Measurements from ENCODE around the gene SOX6. TPM values are rescaled to one million over a fixed set of nuclear protein-coding genes. Genes with fewer than 3 reads are reported as not detected.

Gene SOX6
- total RNA-seq, 1 donor from 2014 or later, result 7.6 TPM

DNA sequence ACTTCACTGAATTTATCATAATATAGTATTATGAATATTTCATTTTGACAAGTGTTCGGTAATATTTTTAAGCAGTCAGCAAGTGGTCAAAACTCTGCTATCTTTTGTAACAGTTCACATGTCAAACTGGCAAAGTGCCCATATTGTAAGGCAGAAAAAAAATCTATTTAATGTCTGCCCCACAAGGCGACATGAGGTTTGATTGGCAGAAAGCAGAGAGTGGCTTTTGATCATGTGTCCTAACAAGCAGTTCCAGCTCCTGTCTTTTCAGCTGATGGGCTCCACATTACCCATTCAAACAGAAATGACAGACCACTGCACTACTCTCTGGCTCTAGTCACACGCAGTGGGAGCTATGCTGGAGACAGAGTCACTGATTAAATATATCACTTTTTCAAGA is 59.0 kb downstream of the SOX6 start:
- Histone ChIP-seq H3K79me2 (ENCODE audit: low read depth) (no peaks in the 10 kb centered on the region), H4K20me1 (ENCODE audit: low read depth) (no peaks in the 10 kb centered on the region), H3K4me2 (no peak overlapping the region), H2AFZ (replicated peaks) (no peak overlapping the region), H3K4me1 (peaks cover 36% of the 10 kb centered on the region), H3K27me3 (peaks cover 4% of the 10 kb centered on the region), H3K9me3 (ENCODE audit: low read depth) (no peaks in the 10 kb centered on the region), H3K4me3 (no peak overlapping the region), H3K27ac (no peak overlapping the region), H3F3A (ENCODE audit: low read depth) (no peaks in the 10 kb centered on the region), H3K36me3 (no peaks in the 10 kb centered on the region), H3K9ac (no peak overlapping the region)
- Mint-ChIP-seq H3K27me3 (ENCODE audit: insufficient read depth, low read depth) (no peaks in the 10 kb centered on the region), H3K4me3 (no peak overlapping the region), H3K9me3 (no peaks in the 10 kb centered on the region), H3K27ac (peak overlapping the region; percentile 25), H3K4me1 (peaks cover 59% of the 10 kb centered on the region), H3K36me3 (no peaks in the 10 kb centered on the region)
- DNase-seq (ENCODE audit: low spot score), result no peak
- TF ChIP-seq, protein P1, sequence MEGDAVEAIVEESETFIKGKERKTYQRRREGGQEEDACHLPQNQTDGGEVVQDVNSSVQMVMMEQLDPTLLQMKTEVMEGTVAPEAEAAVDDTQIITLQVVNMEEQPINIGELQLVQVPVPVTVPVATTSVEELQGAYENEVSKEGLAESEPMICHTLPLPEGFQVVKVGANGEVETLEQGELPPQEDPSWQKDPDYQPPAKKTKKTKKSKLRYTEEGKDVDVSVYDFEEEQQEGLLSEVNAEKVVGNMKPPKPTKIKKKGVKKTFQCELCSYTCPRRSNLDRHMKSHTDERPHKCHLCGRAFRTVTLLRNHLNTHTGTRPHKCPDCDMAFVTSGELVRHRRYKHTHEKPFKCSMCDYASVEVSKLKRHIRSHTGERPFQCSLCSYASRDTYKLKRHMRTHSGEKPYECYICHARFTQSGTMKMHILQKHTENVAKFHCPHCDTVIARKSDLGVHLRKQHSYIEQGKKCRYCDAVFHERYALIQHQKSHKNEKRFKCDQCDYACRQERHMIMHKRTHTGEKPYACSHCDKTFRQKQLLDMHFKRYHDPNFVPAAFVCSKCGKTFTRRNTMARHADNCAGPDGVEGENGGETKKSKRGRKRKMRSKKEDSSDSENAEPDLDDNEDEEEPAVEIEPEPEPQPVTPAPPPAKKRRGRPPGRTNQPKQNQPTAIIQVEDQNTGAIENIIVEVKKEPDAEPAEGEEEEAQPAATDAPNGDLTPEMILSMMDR (IDR thresholded peaks at IDR 0.05), result no peak
- TF ChIP-seq EZH2phosphoT487 (IDR thresholded peaks at IDR 0.05) (no peak), EZH2 (IDR thresholded peaks at IDR 0.05) (no peak)

- no peaks in the 10 kb centered on the region for H3F3A ChIP-seq (ENCODE audit: low read depth)
- Mint-ChIP-seq H3K27ac (peak overlapping the region; percentile 7), H3K36me3 (no peaks in the 10 kb centered on the region), H3K4me1 (peaks cover 63% of the 10 kb centered on the region), H3K27me3 (ENCODE audit: insufficient read depth, low read depth) (no peaks in the 10 kb centered on the region), H3K9me3 (no peaks in the 10 kb centered on the region), H3K4me3 (no peak overlapping the region)
- H2AFZ ChIP-seq (replicated peaks), result no peak overlapping the region
- H3K36me3 ChIP-seq, result no peaks in the 10 kb centered on the region
- H3K79me2 ChIP-seq (ENCODE audit: low read depth), result no peaks in the 10 kb centered on the region
- H3K27me3 ChIP-seq, result peaks cover 4% of the 10 kb centered on the region
- no peak overlapping the region for H3K4me3 ChIP-seq
- peaks cover 37% of the 10 kb centered on the region for H3K4me1 ChIP-seq
- no peak overlapping the region for H3K27ac ChIP-seq
- DNase-seq (ENCODE audit: low spot score), result no peak
- no peaks in the 10 kb centered on the region for H3K9me3 ChIP-seq (ENCODE audit: low read depth)
- H3K4me2 ChIP-seq, result no peak overlapping the region
- H4K20me1 ChIP-seq (ENCODE audit: low read depth), result no peaks in the 10 kb centered on the region
- H3K9ac ChIP-seq, result no peak overlapping the region
- TF ChIP-seq EZH2phosphoT487 (IDR thresholded peaks at IDR 0.05) (no peak), EZH2 (IDR thresholded peaks at IDR 0.05) (no peak)
- TF ChIP-seq, protein P1 (IDR thresholded peaks at IDR 0.05), result no peak
These were observed 60.1 kb downstream of the SOX6 start for GRCh38 chr11:16296273-16296672.

GRCh38 chr11:16295592-16295991 is 60.8 kb downstream of the SOX6 start:
- H3K9ac ChIP-seq, result no peak overlapping the region
- H4K20me1 ChIP-seq (ENCODE audit: low read depth), result no peaks in the 10 kb centered on the region
- no peak for DNase-seq (ENCODE audit: low spot score)
- H3K4me3 Mint-ChIP-seq, result no peak overlapping the region
- H3K4me1 Mint-ChIP-seq, result peaks cover 57% of the 10 kb centered on the region
- H3K9me3 Mint-ChIP-seq, result no peaks in the 10 kb centered on the region
- TF ChIP-seq EZH2 (IDR thresholded peaks at IDR 0.05) (no peak), EZH2phosphoT487 (IDR thresholded peaks at IDR 0.05) (no peak)
- TF ChIP-seq, protein P1 (IDR thresholded peaks at IDR 0.05), result no peak
- H3K27ac Mint-ChIP-seq, result peak overlapping the region; percentile 9
- peak overlapping the region; percentile 13 for H3K4me2 ChIP-seq
- no peaks in the 10 kb centered on the region for H3F3A ChIP-seq (ENCODE audit: low read depth)
- H3K36me3 Mint-ChIP-seq, result no peaks in the 10 kb centered on the region
- H3K4me1 ChIP-seq, result peaks cover 37% of the 10 kb centered on the region
- H3K4me3 ChIP-seq, result no peak overlapping the region
- no peak overlapping the region for H3K27ac ChIP-seq
- H3K36me3 ChIP-seq, result no peaks in the 10 kb centered on the region
- H2AFZ ChIP-seq (replicated peaks), result peak overlapping the region; percentile 35
- H3K9me3 ChIP-seq (ENCODE audit: low read depth), result no peaks in the 10 kb centered on the region
- H3K27me3 Mint-ChIP-seq (ENCODE audit: insufficient read depth, low read depth), result no peaks in the 10 kb centered on the region
- H3K79me2 ChIP-seq (ENCODE audit: low read depth), result no peaks in the 10 kb centered on the region
- H3K27me3 ChIP-seq, result peaks cover 4% of the 10 kb centered on the region
